ENCODE measurements around the gene FAF2.

FAF2 gene

GRCh38 chr5:176527246-176528222, 79.3 kb downstream of the FAF2 start:
- Histone ChIP-seq H3K4me3 (ENCODE audit: low read length) (no peak overlapping the region), H3K27ac (ENCODE audit: low read depth, low read length) (no peak overlapping the region), H3K4me1 (ENCODE audit: insufficient read depth, low read length) (no peaks in the 10 kb centered on the region), H3K9me3 (ENCODE audit: insufficient read depth, low read depth, low read length) (no peaks in the 10 kb centered on the region), H3K9ac (ENCODE audit: low read depth, low read length) (no peak overlapping the region), H3K27me3 (ENCODE audit: insufficient read depth, low read length) (no peaks in the 10 kb centered on the region), H3K36me3 (ENCODE audit: insufficient read depth, low read length) (peaks cover 52% of the 10 kb centered on the region)
- 93% methylated on average over 34 of the region's 34 CpGs for WGBS

DNA sequence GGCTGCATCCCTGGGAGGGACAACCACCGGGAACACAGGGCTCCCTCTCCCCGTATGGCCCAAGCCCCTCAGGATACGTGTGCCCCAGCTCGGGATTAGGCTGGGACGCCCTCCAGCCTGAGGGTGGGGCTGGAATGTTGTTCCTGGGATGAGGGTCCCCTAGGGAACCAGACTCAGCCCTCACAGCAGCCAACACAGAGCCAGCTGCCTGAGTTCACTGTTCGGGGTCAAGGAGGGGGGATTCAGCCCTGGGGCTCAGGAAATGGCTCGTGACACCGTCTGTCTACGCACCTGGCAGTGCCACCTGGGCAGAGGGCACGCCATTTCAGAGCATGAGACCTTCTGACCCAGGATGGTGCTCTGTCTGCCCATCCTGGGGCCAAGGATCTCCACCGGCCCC, 80.1 kb downstream of the FAF2 start:
- Histone ChIP-seq H3K4me1 (ENCODE audit: insufficient read depth, low read length) (0 out of 2 replicates have a peak, but pooled peaks cover 2% of the 10 kb centered on the region), H3K27me3 (ENCODE audit: insufficient read depth, low read length) (no peaks in the 10 kb centered on the region), H3K36me3 (ENCODE audit: insufficient read depth, low read length) (peaks cover 55% of the 10 kb centered on the region), H3K9ac (ENCODE audit: low read depth, low read length) (no peak overlapping the region), H3K27ac (ENCODE audit: low read depth, low read length) (no peak overlapping the region), H3K9me3 (ENCODE audit: insufficient read depth, low read depth, low read length) (no peaks in the 10 kb centered on the region), H3K4me3 (ENCODE audit: low read length) (no peak overlapping the region)
- 96% methylated on average over 11 of the region's 11 CpGs for WGBS

- 93% methylated on average over 17 of the region's 17 CpGs for WGBS
- Histone ChIP-seq H3K36me3 (ENCODE audit: insufficient read depth, low read length) (peaks cover 56% of the 10 kb centered on the region), H3K9me3 (ENCODE audit: insufficient read depth, low read depth, low read length) (no peaks in the 10 kb centered on the region), H3K9ac (ENCODE audit: low read depth, low read length) (no peak overlapping the region), H3K4me1 (ENCODE audit: insufficient read depth, low read length) (0 out of 2 replicates have a peak, but pooled peaks cover 7% of the 10 kb centered on the region), H3K27ac (ENCODE audit: low read depth, low read length) (no peak overlapping the region), H3K27me3 (ENCODE audit: insufficient read depth, low read length) (no peaks in the 10 kb centered on the region), H3K4me3 (ENCODE audit: low read length) (no peak overlapping the region)
Observed at GRCh38 chr5:176528761-176529115, 80.6 kb downstream of the FAF2 start.

- Histone ChIP-seq H3K4me1 (ENCODE audit: insufficient read depth, low read length) (0 out of 2 replicates have a peak, but pooled peaks cover 7% of the 10 kb centered on the region), H3K9ac (ENCODE audit: low read depth, low read length) (no peak overlapping the region), H3K36me3 (ENCODE audit: insufficient read depth, low read length) (peaks cover 59% of the 10 kb centered on the region), H3K27me3 (ENCODE audit: insufficient read depth, low read length) (no peaks in the 10 kb centered on the region), H3K9me3 (ENCODE audit: insufficient read depth, low read depth, low read length) (no peaks in the 10 kb centered on the region), H3K27ac (ENCODE audit: low read depth, low read length) (no peak overlapping the region), H3K4me3 (ENCODE audit: low read length) (no peak overlapping the region)
- WGBS: 95% methylated on average over 26 of the region's 26 CpGs
Observed at GRCh38 chr5:176529116-176529740, 81.0 kb downstream of the FAF2 start.

DNA sequence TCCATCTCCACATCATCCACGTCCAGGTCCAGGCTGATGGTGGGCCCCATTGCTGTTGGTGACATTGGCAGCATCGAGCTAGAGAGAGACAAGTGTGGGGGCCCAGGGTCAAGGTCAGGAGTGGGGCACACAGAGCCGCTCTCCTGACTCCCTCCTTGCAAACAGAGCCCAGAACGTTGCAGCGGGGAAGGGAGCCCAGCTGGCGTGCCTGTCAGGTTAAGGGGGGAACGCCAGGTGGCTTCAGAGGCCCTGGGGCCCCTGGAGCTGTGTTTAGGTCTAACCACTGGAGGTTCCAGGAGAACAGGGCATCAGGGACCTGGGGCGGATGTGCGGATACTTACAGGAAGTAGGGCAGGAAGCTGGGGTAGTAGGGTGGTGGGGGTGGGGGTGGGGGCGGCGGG, 81.6 kb downstream of the FAF2 start:
- H3K27ac ChIP-seq (ENCODE audit: low read depth, low read length): no peak overlapping the region
- H3K9ac ChIP-seq (ENCODE audit: low read depth, low read length): no peak overlapping the region
- H3K4me1 ChIP-seq (ENCODE audit: insufficient read depth, low read length): peaks cover 12% of the 10 kb centered on the region
- H3K9me3 ChIP-seq (ENCODE audit: insufficient read depth, low read depth, low read length): no peaks in the 10 kb centered on the region
- 96% methylated on average over 11 of the region's 11 CpGs for WGBS
- H3K27me3 ChIP-seq (ENCODE audit: insufficient read depth, low read length): no peaks in the 10 kb centered on the region
- H3K36me3 ChIP-seq (ENCODE audit: insufficient read depth, low read length): peaks cover 64% of the 10 kb centered on the region
- H3K4me3 ChIP-seq (ENCODE audit: low read length): no peak overlapping the region

DNA sequence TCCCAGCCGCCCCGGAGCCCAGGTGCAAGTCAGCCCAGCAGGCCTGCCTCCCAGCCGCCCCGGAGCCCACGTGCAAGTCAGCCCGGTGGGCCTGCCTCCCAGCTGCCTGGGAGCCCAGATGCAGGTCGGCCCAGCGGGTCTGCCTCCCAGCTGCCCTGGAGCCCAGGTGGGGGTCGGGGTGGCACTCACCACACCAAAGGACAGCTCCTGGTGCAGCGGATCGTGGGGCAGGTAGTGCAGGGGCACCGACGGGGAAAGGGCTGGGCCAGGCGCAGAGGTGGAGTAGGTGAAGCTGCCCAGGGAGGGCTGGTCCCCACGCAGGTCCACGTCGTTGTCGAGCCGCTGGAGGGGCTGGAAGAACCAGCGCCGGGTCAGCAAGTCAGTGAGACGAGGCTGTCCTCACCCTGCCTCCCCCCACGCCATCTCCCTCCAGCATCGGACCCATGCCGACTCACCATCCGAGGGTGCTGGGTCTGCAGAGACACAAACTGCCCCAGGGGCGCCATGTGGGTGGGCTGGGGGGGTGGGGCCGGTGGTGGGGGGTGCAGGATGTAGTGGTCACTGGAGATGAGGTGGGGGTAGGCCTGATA, 82.3 kb downstream of the FAF2 start:
- WGBS: 95% methylated on average over 28 of the region's 28 CpGs
- Histone ChIP-seq H3K9ac (ENCODE audit: low read depth, low read length) (no peak overlapping the region), H3K36me3 (ENCODE audit: insufficient read depth, low read length) (peaks cover 71% of the 10 kb centered on the region), H3K4me1 (ENCODE audit: insufficient read depth, low read length) (peaks cover 19% of the 10 kb centered on the region), H3K27ac (ENCODE audit: low read depth, low read length) (no peak overlapping the region), H3K9me3 (ENCODE audit: insufficient read depth, low read depth, low read length) (no peaks in the 10 kb centered on the region), H3K27me3 (ENCODE audit: insufficient read depth, low read length) (no peaks in the 10 kb centered on the region), H3K4me3 (ENCODE audit: low read length) (no peak overlapping the region)

DNA sequence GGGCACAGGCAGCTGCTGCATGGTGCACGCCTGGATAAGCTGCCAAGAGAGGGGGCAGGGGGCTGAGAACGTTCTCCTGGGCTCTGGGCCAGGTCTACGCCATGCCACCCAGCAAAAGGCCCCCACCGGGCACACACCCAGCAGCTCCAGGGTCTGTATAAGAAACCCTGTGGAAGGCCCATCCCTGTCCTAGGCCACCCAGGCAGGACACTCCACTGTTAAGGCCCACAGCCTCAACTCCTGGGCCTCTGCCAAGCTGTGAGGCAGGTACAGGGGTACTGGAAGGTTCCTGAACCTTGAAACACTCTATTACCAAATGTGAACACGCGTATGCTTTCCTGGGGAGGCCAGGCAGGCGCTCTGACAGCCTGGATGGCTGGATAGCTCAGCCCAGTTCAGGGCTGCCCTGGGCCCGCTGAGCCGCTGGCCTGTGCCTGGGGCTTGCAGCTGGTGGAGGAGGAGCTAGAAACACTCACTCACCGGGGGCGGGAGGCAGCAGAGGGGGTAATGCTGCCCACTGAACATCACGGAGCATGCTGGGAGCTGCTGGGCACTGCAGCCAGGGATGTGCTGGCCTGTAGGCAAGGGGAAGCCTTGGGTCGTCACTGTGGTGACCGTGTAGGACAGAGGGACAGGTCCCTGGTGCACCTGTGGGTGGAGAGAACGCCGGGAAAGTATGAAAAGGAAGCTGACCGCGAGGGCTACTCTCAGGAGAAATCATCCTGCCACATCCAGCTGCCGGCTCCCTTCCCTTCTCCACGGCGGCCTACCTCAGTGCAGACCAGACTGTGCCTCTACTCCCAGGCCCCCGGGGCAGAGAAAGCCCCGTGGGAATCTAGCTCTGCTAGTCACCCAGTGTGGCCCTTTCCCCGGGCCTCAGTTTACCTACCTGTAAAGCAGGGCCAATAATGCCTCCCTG, 83.1 kb downstream of the FAF2 start:
- 95% methylated on average over 24 of the region's 24 CpGs for whole genome bisulfite sequencing
- H3K36me3 ChIP-seq (ENCODE audit: insufficient read depth, low read length): peaks cover 71% of the 10 kb centered on the region
- peaks cover 20% of the 10 kb centered on the region for H3K4me1 ChIP-seq (ENCODE audit: insufficient read depth, low read length)
- H3K27ac ChIP-seq (ENCODE audit: low read depth, low read length): no peak overlapping the region
- no peaks in the 10 kb centered on the region for H3K27me3 ChIP-seq (ENCODE audit: insufficient read depth, low read length)
- no peaks in the 10 kb centered on the region for H3K9me3 ChIP-seq (ENCODE audit: insufficient read depth, low read depth, low read length)
- no peak overlapping the region for H3K9ac ChIP-seq (ENCODE audit: low read depth, low read length)
- H3K4me3 ChIP-seq (ENCODE audit: low read length): no peak overlapping the region

DNA sequence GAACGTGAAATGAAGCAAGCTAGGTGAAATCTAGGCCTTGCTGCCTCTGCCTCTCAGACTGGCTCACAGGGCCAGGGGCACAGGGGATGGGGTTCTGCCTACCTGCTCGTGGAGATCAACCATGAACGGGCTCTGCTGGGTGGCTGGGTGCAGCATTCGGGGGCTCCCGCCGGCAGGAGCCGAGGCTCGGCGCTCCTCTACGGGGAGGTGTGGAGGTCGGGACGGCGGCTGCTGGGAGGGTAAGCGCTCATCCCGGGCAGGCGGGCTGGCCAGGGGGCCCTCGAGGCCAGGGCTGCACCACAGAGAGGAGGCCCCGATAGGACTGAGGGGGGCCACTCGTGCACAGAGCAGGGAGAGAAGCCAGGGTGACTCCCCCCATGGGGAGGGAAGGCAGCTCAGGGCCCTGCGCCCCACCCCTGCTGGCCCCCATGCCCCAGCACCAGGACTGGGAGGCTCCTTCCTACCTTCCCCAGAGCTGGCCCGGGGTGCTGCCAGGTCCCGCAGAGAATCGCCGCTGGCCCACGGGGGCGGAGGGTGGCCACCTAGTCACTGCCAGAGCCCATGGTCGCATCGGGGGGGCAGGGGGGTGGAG, 83.8 kb downstream of the FAF2 start:
- 96% methylated on average over 28 of the region's 28 CpGs for WGBS
- H3K4me3 ChIP-seq (ENCODE audit: low read length): no peak overlapping the region
- no peaks in the 10 kb centered on the region for H3K9me3 ChIP-seq (ENCODE audit: insufficient read depth, low read depth, low read length)
- H3K27me3 ChIP-seq (ENCODE audit: insufficient read depth, low read length): no peaks in the 10 kb centered on the region
- no peak overlapping the region for H3K9ac ChIP-seq (ENCODE audit: low read depth, low read length)
- H3K27ac ChIP-seq (ENCODE audit: low read depth, low read length): no peak overlapping the region
- peaks cover 65% of the 10 kb centered on the region for H3K36me3 ChIP-seq (ENCODE audit: insufficient read depth, low read length)
- H3K4me1 ChIP-seq (ENCODE audit: insufficient read depth, low read length): peaks cover 20% of the 10 kb centered on the region

GRCh38 chr5:176532795-176533194, 84.6 kb downstream of the FAF2 start:
- peaks cover 57% of the 10 kb centered on the region for H3K36me3 ChIP-seq (ENCODE audit: insufficient read depth, low read length)
- peaks cover 20% of the 10 kb centered on the region for H3K4me1 ChIP-seq (ENCODE audit: insufficient read depth, low read length)
- no peak overlapping the region; the same call in 1 of the 2 replicates for H3K27ac ChIP-seq (ENCODE audit: low read depth, low read length)
- 93% methylated on average over 9 of the region's 9 CpGs for WGBS
- 0 out of 2 replicates have a peak overlapping the region, but pooled peaks have one; percentile 8 for H3K9ac ChIP-seq (ENCODE audit: low read depth, low read length)
- no peaks in the 10 kb centered on the region for H3K27me3 ChIP-seq (ENCODE audit: insufficient read depth, low read length)
- no peaks in the 10 kb centered on the region for H3K9me3 ChIP-seq (ENCODE audit: insufficient read depth, low read depth, low read length)
- no peak overlapping the region for H3K4me3 ChIP-seq (ENCODE audit: low read length)

DNA sequence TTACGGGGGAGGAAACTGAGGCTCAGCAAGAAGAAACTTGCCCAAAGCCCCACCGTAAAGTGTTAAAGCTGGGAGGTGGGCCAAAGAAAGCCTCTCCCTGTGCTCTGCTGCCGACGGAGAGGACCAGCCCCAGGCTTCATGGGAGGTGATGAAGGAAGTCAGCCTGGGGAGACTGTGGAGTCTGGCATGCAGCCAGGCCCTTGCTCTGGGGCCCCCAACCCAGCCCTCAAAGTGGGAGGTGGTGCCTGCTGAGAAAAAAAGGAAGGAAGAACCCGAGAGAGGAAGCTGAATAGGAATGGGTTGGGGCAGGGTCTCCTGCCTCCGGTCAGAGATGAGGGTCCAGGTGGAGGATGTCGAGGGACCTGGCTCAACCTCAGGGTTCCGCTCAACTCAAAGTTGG, 85.2 kb downstream of the FAF2 start:
- Histone ChIP-seq H3K4me1 (ENCODE audit: insufficient read depth, low read length) (peaks cover 20% of the 10 kb centered on the region), H3K9me3 (ENCODE audit: insufficient read depth, low read depth, low read length) (no peaks in the 10 kb centered on the region), H3K9ac (ENCODE audit: low read depth, low read length) (no peak overlapping the region; the same call in 1 of the 2 replicates), H3K36me3 (ENCODE audit: insufficient read depth, low read length) (peaks cover 52% of the 10 kb centered on the region), H3K27me3 (ENCODE audit: insufficient read depth, low read length) (no peaks in the 10 kb centered on the region), H3K27ac (ENCODE audit: low read depth, low read length) (no peak overlapping the region), H3K4me3 (ENCODE audit: low read length) (no peak overlapping the region)
- 79% methylated on average over 8 of the region's 8 CpGs for WGBS
